NCI-H1048 (cell line): ENCODE results near the gene ACTN1.

Source experiments
- DNase-seq: peaks from one replicate; lab custom pipeline; 2025; lab: John Stamatoyannopoulos, UW

Gene ACTN1

DNA sequence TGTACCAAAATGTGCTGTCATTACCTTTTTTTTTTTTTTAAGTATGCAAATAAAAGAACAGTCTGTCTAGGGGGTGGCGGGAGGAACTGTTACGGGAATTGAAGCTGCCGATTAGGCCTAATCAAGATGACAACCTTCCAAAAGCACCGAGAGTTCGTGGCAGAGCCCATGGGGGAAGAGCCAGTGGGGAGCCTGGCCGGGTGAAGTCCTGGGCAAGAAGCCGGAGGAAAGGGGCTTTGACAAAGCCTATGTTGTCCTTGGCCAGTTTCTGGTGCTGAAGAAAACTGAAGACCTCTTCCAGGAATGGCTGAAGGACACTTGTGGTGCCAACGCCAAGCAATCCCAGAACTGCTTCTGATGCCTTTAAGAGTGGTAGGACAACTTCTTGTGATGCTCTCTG is 42.6 kb downstream of the ACTN1 start:
- DNase-seq = no peak

DNA sequence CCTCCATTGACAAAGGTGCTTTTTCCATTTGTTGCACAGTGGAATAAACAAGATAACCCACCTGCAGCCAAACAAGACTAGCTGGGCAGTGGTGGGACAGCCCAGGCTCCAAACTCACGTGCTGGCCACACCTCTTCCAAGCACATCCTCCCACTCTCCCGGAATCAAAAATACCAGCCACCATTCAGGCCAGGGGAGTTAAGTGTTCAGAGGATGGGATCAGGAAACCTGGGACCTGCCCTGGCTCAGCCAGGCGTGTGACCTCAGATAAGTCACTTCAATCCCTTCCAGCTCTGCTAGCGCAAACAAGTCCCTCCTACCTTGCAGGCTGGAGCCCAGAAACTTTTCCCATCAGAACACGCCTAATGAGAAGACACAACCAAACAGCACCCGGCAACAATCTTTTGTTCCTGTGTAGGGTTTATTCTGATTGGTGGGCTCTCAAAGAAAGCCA is 43.3 kb downstream of the ACTN1 start:
- DNase-seq = no peak

DNA sequence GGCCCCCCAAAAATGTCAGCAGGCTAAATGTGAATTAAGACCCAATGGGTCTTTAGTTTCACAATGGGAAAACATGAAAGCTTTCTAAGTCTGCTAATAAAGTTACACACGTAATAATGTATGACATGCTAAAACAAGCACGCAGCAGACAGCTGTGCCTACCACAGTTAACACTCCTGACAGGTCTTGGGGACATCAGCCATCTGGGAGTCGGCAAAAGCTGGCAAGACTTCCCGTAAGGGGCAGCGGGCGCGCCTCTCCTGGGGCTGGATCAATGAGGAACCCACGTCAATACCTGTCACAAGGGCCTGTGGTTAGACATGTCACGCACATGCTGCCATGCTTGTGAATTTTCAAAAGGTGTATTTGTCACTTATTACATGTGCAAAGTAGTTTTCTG is 45.0 kb downstream of the ACTN1 start:
- no peak for DNase-seq

DNA sequence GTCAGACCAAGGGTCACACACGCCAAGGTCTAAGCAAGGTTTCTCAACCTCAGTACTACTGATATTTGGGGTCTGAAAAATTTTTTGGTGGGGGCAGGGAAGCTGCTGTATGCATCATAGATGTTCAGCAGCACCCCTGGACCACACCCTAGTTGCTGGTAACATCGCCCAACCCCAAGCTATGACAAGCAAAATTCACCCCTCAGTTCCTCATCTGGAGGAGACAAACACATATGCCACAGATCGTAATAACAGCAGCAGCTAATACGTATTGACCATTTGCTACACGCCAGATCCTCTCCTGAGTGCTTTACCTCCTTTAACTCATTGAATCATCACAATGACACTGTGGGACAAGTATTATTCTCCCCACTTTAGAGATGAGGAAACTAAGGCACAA is 46.4 kb downstream of the ACTN1 start:
- DNase-seq = no peak

DNA sequence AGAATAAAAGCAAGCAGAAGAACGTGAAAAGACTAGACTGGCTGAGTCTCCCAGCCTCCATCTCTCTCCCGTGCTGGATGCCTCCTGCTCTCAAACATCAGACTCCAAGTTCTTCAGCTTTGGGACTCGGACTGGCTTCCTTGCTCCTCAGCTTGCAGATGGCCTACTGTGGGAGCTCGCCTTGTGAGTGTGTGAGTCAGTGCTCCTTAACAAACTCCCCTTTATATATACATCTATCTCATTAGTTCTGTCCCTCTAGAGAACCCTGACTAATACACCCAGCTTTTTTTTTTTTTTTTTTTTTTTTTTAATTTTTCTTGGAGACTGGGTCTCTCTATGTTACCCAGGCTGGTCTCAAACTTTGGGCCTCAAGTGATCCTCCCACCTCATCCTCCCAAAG is 46.9 kb downstream of the ACTN1 start:
- no peak for DNase-seq

DNA sequence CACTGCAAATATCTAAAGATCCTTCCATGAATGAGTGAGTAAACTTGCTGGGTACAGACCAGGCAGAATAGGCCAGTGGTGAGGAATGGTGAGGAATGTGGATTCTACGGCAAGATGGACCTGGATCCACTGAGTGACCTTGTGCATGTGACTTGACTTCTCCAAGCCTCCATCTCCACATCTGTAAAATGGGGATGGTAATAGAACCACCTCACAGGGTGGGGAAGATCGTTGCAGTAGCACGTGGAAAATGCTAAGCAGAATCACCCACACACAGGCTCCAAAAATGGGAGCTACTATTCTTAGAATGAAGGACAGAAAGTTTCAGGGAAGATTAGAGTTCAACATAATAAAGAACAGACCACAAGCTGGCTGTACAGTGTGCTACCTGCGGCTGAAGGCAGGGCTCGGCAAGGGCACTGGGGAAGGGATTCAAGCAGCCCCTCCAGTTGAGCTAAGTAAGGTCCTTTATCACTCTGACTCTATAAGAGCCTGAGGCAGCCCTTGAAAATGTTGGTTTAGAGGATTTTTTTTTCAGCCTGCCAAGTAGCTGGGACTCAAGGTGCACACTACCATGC is 47.5 kb downstream of the ACTN1 start:
- DNase-seq = no peak

DNA sequence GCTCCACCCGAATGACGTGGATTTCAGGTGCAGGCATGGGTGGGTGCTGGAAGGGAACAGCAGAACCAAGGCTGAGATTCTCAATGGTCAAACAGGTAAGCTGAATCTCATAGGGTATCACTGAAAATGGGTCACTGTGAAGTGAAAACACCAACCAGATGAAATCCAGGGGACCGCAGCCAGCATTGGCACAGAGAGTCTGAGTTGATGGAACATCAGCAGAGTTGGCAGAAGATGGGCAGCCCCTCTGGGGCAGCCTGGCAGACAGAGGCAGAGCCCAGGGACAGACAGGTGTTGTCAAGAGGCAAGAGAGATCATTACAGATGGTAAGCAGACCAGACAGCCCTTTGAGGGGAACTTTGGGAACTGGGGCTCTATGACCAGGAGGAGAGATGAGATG is 48.0 kb downstream of the ACTN1 start:
- DNase-seq = no peak

DNA sequence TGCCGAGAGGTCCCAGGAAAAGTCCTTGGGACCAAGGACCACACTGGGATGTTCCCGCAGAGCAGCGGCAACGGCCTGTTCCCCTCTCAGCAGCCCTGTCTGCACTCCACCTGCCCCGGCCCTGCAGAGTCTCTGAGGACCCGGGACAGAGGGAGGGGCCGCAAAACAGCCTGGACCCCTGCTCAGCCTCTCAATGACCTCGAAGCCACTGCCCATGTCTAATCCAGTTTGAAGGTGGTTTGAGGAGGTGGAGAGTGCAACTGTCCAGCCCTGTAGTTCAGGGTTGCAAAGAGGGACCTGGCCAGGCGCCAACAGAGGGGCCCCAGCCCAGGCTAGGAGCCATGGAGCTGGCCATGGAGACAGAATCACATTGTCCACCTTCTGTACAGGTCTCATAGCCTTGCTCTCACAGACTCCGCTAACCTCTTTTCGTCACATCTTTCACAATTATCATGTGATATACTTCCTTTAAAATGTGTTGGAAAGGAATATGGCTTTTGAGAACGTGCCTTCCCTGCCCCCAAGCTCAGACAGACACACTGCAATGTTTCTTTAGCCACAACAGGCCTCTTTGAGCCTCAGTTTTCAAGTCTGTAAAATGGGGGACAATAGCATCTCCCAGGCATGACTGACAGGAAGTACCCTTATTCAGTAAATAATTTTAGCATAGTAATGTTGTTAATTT is 49.3 kb downstream of the ACTN1 start:
- no peak for DNase-seq

DNA sequence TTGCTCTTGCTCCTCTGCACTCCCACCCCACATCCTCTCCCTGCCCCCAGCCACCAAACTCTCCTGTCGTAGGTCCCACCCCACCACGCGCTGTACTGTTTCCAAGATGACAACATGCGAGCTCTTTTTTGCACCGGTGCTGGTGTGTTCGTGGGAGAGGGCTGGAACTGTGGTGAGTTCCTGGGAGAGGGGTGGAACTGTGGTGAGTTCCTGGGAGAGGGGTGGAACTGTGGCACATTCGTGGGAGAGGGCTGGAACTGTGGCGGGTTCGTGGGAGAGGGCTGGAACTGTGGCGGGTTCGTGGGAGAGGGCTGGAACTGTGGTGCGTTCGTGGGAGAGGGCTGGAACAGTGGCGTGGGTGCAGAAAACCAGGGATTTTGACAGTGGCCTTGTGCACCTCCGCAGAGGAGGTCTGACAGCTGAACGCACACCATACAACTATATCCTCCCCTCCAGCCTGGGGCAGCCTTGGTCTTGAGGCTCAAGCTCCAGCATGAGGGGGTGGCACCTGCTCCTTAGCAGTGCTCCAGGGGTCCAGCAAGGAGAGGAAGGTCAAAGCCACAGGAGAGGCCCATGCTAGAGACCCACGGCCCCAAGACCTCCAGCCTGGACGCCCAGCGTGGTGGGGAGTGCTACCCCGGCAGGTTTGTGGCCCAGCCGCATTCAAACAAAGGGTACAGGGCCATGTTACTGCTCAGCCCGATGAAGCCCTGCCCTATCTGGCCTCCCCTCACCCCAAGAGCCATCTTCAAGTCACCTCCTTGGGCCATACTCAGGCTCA is 50.1 kb downstream of the ACTN1 start:
- DNase-seq = no peak

DNA sequence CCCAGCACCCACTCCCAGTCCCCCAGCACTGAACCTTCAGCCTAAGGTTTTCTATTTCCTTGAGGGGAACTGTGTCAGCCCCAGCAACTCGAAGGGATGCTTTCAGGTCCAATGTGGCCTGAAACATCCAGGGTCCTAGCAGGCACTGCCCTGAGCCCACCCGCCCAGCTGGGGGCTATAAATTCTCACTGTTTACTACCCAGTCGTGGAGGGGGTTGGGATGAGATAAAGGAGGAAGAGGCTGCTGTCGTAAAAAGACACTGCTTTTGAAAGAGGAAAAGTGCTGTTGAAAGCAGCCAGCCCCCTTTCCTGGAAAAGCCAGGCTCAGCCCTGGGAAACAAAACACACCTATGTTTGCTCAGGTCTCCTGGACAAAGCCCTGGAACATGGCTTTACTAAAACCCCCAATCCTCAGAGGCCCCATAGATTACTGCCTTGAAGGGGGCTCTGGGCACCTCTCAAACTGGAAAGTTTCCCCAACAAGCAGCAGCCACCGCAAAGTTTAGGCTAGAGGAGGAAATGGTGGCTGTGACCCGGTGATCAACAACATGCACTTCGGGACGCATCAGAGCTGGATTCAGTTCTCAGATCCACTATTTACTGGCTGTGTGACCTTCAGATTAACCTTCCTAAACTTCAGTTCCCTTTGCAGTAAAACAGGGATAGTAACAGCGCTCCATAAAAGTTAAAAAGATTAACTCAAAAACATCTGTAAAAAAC is 51.0 kb downstream of the ACTN1 start:
- DNase-seq = no peak

DNA sequence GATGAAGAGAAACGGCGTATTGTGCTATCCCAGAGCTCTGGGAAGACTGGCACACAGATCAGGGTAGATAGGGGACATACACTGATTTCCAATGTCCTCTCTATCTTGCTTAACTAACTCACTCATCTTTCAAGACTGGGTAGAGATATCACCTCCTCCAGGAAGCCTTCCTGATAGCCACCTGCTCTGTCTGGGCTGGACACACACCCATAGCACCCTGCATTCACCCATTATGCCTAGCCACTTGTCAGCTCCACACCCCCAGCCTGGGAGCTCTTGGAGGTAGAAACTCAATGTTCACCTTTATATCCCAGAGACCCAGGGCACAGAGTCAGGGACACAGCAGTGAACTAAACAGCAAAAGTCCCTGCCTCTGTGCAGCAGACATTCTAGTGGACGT is 52.0 kb downstream of the ACTN1 start:
- no peak for DNase-seq

DNA sequence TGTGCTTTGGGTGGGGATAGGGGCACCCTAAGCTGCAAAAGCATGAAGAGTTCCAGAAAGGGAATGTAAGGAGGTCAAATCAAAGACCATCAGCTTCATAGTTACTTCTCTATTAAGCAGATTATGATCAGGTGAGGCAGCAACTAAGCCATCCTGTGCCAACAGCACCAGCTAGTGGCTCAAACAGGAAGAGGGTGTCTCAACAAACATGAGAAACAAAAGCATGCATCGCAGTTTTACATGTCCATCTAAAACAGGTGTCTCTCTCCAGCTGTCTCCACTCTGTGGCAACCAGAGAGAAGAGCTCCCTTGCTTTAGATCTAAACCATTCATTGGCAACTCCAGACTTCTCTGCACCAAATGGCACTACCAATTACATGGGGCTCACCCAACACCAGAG is 52.9 kb downstream of the ACTN1 start:
- no peak for DNase-seq

DNA sequence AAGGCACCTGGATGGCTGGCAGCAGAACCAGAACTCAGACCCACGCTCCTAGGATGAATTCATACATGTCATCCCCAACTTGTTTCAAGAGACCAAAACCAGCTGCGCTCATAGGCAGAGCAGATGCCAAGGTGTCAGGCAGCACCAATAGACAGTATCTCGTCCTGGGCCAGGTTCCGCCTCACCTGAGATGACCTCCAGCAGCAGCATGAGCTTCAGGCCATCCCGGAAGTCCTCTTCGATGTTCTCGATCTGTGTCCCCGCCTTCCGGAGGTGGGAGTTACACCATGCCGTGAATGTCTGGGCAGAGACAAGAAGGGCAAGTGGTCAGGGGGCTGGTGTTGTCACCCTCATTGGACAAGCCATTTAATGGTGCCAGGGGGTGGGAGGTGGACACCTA is 53.7 kb downstream of the ACTN1 start:
- DNase-seq = no peak

DNA sequence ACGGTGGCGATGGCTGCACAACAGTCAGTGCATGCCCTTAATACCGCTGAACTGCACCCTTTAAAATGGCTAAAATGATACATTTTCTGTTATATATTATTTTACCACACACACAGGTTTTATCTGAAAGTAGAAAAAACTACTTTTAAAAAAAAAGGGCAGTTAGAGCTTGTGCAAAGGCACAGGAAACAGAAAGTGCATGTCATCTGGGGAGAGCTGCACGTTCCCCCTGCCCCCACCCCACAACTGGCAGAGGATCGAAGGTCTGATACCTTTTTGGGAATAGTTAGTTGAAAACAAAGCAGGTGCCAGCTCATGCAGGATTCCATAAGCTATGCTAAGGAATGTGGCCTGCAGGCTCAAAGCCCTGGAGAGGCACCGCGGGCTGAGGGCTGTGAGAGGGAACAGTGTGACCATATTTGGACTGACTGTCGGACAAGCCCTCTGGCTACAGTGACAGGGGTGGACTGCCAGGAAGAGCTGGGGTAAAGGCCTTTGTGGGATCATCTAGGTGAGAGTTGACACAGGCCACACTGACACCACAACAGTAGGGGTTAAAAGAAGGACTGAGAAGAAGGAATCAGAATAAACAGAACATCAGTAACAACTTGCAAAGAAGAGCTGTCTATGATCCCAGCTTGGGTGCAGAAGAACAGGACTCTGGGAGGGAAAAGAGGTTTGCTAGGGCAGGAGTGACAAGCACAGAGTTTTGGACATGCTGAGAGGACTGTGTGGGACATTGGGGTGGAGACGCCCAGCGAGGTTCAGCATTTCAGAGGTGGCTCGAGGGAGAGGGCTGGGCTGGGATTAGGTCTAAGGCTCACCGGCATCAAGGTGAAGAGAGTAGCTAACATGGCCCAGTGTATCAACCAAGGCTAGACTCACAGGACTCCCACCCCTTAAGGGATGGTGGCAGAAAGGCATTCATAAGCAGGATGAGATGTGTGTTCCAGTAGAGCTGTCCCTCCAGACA is 54.6 kb downstream of the ACTN1 start:
- DNase-seq = no peak

DNA sequence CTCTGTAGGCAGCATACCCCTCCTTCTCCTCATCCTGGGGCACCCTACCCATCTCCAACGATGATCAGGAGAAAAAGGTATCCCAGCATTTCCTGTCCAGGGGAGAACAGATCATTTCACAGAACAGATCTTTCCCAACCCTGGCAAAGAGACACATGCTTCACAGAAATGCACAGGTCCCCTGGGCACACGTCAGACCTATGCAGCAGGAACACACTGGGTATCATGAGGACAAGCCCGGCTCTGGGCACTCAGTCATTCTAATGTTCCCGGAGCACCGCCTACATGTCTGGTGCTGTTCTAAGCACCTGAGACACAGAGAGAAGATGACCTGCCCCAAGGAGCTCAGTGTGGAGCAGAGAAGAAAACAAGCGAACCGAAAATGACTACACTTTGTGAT is 56.2 kb downstream of the ACTN1 start:
- no peak for DNase-seq

DNA sequence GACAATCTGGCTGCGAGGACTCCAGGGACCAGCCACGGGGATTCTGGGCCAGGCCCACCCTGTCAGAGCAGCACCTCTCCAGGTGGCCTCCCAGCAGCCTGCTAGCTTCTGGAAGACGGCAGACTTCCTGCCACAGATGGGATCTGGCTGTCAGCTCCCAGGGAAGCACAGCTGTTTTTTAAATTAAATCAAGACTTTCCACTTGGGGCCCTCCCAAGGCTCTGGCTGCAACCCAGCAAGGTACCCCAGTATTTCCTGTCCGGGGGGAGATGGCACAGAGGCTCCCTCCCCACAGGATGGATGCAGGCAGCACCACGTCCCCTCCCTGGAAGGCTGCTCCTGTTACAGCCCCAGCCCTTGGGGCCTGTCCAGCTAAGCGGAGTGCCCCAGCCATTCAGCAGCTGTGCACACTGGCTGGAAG is 56.9 kb downstream of the ACTN1 start:
- DNase-seq = no peak

DNA sequence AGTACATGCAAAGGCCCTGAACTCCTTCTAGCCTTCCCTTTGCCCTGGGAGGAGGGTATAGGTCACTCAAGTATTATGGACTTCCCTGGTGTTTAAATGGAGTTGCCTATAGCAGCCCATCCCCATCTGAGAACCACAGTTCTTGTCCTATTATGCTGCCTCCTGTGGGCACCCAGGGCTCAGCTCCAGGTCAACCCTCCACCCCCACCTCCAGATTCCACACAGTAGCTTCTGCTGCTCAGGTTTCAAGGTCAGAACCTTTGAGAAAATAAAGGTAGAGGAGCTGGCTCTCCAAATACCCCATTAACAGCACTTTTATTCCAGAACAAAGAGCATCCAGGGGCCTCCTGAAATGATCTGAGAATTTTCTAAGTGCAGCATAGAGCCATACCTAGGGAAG is 57.4 kb downstream of the ACTN1 start:
- DNase-seq = no peak

DNA sequence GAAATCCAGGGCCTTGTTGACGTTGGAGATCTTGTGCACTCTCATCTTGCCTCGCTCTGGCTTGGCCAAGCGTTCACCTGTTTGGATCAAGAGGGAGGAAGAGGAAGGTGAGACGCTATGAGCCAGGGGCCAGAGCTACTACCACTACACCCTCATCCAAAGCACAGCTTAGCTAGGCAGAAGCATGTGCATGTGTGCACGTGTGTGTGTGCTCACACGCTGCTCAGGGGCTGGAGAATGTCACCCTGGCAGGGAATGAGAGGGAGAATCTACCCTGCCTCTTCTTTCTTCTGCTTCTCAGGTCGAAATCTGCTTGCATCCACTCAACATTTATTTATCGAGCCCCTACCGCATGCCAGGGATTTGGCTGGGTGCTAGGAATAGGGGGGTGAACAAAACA is 58.1 kb downstream of the ACTN1 start:
- no peak for DNase-seq

DNA sequence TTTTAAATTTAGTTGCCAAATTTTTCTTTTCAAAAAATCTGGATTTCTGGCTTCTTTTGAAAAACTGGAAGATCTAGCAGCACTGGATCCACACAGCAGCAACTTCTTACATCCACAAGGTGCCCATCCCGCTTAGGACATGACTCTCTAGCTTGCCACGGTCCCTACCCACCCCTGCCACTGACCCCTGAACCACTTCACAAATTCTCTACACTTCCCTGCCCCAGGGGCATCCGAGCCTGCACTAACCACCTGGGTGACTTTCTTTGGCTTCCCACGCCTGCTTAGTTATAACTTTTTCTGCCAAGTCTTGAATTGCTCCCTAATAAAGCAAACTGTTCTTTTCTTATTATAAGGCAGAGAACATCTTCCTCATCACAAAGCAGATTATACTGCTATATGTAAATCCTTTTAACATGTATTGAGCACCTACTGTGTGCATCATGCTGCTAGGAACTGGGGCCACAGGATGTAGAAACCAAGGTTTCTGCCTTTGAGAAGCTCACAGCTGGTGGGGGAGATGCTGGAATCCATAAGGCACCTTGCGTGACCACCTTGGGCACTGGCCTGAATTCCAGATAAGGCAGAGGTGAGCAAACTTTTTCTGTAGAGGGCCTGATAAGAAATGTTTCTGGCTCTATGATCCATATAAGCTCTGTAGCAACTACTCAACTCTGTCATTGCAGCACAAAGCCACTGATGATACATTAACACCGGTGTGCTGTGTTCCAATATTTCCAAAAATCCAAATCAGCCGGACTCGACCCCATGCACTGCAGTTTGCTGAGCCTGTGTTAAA is 59.8 kb downstream of the ACTN1 start:
- DNase-seq = no peak

DNA sequence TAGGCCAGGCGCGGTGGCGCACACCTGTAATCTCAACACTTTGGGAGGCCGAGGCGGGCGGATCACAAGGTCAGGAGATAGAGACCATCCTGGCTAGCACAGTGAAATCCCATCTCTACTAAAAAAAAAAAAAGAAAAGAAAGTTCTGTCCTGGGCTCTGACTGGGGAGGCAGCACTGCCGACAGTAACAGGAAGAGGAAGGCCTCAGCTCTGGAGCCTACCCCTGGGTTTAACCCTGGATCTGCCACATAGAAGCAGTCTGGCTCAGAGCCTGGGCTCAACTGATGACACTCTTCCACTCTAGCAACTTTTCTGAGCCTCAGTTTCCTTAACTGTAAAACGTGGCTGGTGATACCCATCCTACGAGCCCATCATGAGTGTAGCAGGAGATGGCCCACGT is 60.5 kb downstream of the ACTN1 start:
- no peak for DNase-seq
